Stimulated activated CD4-positive, alpha-beta T cell treated with anti-CD3 and anti-CD28 coated beads, Interleukin-1b, Interleukin-23, amount 100 ng/mL, for 1 hour (primary cell): ENCODE data around the gene CYP8B1.

Source experiments
- DNase-seq, 2 donors: peaks; one replicate each; pipeline ENCODE4 v3.0.0-alpha.2; 2020; ENCODE audit warnings: low read depth in 2 of 2

CYP8B1 gene

GRCh38 chr3:42852441-42852840 lies 23.2 kb downstream of the CYP8B1 start:
- no peak for DNase-seq

GRCh38 chr3:42851228-42851834 lies 24.3 kb downstream of the CYP8B1 start:
- no peak for DNase-seq

- no peak for DNase-seq
These were observed 25.4 kb downstream of the CYP8B1 start for GRCh38 chr3:42850263-42850662.

GRCh38 chr3:42849017-42849416 lies 26.7 kb downstream of the CYP8B1 start:
- DNase-seq = no peak

- DNase-seq = no peak
These were observed 27.9 kb downstream of the CYP8B1 start for GRCh38 chr3:42847731-42848130.

GRCh38 chr3:42846685-42847522 lies 28.8 kb downstream of the CYP8B1 start:
- DNase-seq = no peak

- no peak for DNase-seq
These were observed 30.9 kb downstream of the CYP8B1 start for GRCh38 chr3:42844815-42845214.

- DNase-seq = no peak
These were observed 31.3 kb downstream of the CYP8B1 start for GRCh38 chr3:42844412-42844713.

GRCh38 chr3:42843713-42844411 lies 31.8 kb downstream of the CYP8B1 start:
- DNase-seq = no peak

- no peak for DNase-seq
These were observed 34.3 kb downstream of the CYP8B1 start for GRCh38 chr3:42841332-42841731.

- DNase-seq = no peak
These were observed 36.1 kb downstream of the CYP8B1 start for GRCh38 chr3:42839616-42840015.

- no peak for DNase-seq
These were observed 37.1 kb downstream of the CYP8B1 start for GRCh38 chr3:42838571-42838970.

GRCh38 chr3:42836150-42837123 lies 39.2 kb downstream of the CYP8B1 start:
- no peak for DNase-seq

- DNase-seq = peak; percentile 23 to 46
These were observed 44.4 kb downstream of the CYP8B1 start for GRCh38 chr3:42831321-42831713.

- no peak for DNase-seq
These were observed 45.0 kb downstream of the CYP8B1 start for GRCh38 chr3:42830437-42831320.

- DNase-seq = no peak
These were observed 45.8 kb downstream of the CYP8B1 start for GRCh38 chr3:42829628-42830436.

GRCh38 chr3:42829083-42829627 lies 46.5 kb downstream of the CYP8B1 start:
- no peak for DNase-seq

- DNase-seq = no peak
These were observed 48.0 kb downstream of the CYP8B1 start for GRCh38 chr3:42827654-42828053.

GRCh38 chr3:42827023-42827422 lies 48.7 kb downstream of the CYP8B1 start:
- no peak for DNase-seq

- no peak for DNase-seq
These were observed 49.5 kb downstream of the CYP8B1 start for GRCh38 chr3:42826141-42826540.
